Measurements from ENCODE around the gene ADAMTS15. TPM values are rescaled to one million over a fixed set of nuclear protein-coding genes. Genes with fewer than 3 reads are reported as not detected.
A peak's percentile ranks its signal among the peaks of the same experiment; 100 is the strongest.

Gene ADAMTS15
- total and polyA plus RNA-seq, 2 donors (not counting 1 experiment from before 2014, with no cell fraction given) = 18.2 to 24.9 TPM

DNA sequence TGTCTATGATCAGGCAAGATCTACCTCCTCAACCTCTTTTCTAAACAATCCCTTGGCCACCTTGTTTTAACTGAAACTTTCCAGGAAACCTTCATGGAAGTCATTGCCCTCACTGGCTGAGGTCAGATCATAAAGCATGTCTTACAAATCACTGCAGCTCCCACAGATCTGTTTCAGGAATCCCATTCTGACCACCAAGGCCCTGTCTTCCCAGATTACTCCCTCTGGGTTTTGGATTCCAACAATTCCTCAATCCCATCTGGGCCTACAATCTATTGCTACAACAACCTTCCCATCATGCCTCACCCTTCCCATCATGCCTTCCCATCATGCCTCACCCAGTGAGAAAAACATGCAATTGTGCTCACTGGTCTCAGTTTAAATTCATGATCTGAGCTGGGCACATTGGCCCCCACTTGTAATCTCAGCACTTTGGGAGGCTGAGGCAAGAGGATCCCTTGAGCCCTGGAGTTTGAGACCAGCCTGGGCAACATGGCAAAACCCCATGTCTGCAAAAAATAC lies 15.9 kb downstream of the ADAMTS15 start:
- DNase-seq (ENCODE audit: low read depth in 2 of 2) = peak in 1 of 2 donors; percentile 60
- Histone ChIP-seq H3K4me1 (ENCODE audit: control insufficient read depth, extremely low read depth, insufficient read depth, low read length) (no peaks in the 10 kb centered on the region), H3K27me3 (ENCODE audit: control insufficient read depth, insufficient read depth, low read length) (no peaks in the 10 kb centered on the region), H3K79me2 (ENCODE audit: control insufficient read depth, insufficient read depth, low read length) (peaks cover 9% of the 10 kb centered on the region), H3K9ac (ENCODE audit: insufficient read depth, low read length) (no peak overlapping the region), H4K20me1 (ENCODE audit: control insufficient read depth, extremely low read depth, insufficient read depth, low read length) (no peaks in the 10 kb centered on the region), H2AFZ (ENCODE audit: low read length) (no peak overlapping the region), H3K9me3 (ENCODE audit: control insufficient read depth, insufficient read depth, low read depth, low read length) (no peaks in the 10 kb centered on the region), H3K4me3 (replicated peaks in 1 of 4; ENCODE audit: control extremely low read depth in 1 of 4, insufficient read depth in 1 of 4, low read depth in 3 of 4, low read length in 4 of 4) (no peak overlapping the region), H3K4me2 (ENCODE audit: extremely low read depth, insufficient read depth, low read length) (no peak overlapping the region), H3K36me3 (ENCODE audit: control insufficient read depth, insufficient read depth, low read length) (peaks cover 42% of the 10 kb centered on the region), H3K27ac (ENCODE audit: insufficient read depth, low read length) (no peak overlapping the region)
- TF ChIP-seq, protein P1, sequence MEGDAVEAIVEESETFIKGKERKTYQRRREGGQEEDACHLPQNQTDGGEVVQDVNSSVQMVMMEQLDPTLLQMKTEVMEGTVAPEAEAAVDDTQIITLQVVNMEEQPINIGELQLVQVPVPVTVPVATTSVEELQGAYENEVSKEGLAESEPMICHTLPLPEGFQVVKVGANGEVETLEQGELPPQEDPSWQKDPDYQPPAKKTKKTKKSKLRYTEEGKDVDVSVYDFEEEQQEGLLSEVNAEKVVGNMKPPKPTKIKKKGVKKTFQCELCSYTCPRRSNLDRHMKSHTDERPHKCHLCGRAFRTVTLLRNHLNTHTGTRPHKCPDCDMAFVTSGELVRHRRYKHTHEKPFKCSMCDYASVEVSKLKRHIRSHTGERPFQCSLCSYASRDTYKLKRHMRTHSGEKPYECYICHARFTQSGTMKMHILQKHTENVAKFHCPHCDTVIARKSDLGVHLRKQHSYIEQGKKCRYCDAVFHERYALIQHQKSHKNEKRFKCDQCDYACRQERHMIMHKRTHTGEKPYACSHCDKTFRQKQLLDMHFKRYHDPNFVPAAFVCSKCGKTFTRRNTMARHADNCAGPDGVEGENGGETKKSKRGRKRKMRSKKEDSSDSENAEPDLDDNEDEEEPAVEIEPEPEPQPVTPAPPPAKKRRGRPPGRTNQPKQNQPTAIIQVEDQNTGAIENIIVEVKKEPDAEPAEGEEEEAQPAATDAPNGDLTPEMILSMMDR (conservative IDR thresholded peaks at IDR 0.05 in 1 of 2, IDR thresholded peaks at IDR 0.05 in 1 of 2; ENCODE audit: low read depth in 1 of 2, low read length in 2 of 2) = no peak
- no peak for TF ChIP-seq EZH2 (IDR thresholded peaks at IDR 0.05; ENCODE audit: low read length, missing control alignments)

DNA sequence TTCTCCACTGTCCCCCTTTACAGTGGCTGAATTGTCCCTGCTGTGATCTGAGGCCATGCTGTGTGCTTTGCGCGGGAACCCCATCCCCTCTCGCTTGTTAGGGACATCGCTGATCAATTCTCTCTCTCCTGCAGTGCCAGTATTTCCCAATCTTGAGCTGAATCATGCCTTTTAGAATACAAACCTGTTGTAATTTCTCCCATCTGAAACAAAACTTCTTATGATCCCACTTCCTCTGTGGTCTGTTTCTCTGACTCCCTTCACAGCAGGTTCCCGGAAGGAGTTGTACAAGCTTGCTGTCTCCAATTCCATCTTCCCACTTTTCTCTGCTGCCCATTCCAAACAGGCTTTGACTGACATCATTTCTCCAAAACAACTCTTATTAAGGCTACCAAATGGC lies 16.8 kb downstream of the ADAMTS15 start:
- Histone ChIP-seq H3K4me3 (replicated peaks in 1 of 4; ENCODE audit: control extremely low read depth in 1 of 4, insufficient read depth in 1 of 4, low read depth in 3 of 4, low read length in 4 of 4) (no peak overlapping the region), H2AFZ (ENCODE audit: low read length) (no peak overlapping the region), H3K9me3 (ENCODE audit: control insufficient read depth, insufficient read depth, low read depth, low read length) (no peaks in the 10 kb centered on the region), H3K4me1 (ENCODE audit: control insufficient read depth, extremely low read depth, insufficient read depth, low read length) (no peaks in the 10 kb centered on the region), H3K27me3 (ENCODE audit: control insufficient read depth, insufficient read depth, low read length) (no peaks in the 10 kb centered on the region), H3K27ac (ENCODE audit: insufficient read depth, low read length) (no peak overlapping the region), H3K9ac (ENCODE audit: insufficient read depth, low read length) (no peak overlapping the region), H3K36me3 (ENCODE audit: control insufficient read depth, insufficient read depth, low read length) (peaks cover 43% of the 10 kb centered on the region), H3K4me2 (ENCODE audit: extremely low read depth, insufficient read depth, low read length) (no peak overlapping the region), H3K79me2 (ENCODE audit: control insufficient read depth, insufficient read depth, low read length) (peaks cover 3% of the 10 kb centered on the region), H4K20me1 (ENCODE audit: control insufficient read depth, extremely low read depth, insufficient read depth, low read length) (no peaks in the 10 kb centered on the region)
- no peak for TF ChIP-seq EZH2 (IDR thresholded peaks at IDR 0.05; ENCODE audit: low read length, missing control alignments)
- TF ChIP-seq, protein P1 (conservative IDR thresholded peaks at IDR 0.05 in 1 of 2, IDR thresholded peaks at IDR 0.05 in 1 of 2; ENCODE audit: low read depth in 1 of 2, low read length in 2 of 2) = no peak
- DNase-seq (ENCODE audit: low read depth in 2 of 2) = no peak

DNA sequence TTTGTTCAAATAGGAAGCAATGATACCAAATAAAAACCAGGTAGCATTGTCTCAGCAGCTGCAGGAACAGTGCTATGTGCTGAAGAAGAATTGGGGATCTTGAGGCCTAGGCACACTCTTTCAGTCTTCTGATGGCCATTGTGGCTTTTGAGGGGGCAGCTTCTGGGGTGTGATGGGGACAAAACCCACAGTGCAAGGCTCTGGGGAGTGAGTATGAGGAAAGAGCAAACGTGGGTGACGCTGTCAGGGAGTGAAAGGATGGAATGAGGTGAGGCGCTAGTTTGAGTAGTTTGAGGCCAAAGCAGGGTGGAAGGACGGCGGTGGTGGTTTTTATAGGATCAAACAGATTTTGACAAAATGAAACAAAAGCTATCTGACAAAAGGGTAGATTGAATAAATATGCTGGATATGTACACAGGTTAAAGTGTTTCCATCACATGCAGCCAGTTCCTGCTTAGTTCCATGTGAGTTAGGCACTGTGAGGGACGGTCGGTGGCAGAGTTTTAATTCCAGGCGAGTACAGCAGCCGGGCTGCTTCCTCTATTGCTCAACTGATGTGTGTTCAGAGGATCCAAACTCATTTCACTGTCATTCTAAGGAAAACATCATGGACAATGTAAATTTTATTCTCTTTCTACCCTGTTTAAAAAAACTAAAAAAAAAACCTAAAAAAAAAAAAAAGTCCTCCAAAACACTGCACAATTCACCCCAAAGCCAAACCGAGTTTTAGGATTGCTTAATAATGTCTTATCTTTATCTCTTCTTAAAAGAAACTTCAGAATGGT lies 18.9 kb downstream of the ADAMTS15 start:
- Histone ChIP-seq H3K27ac (ENCODE audit: insufficient read depth, low read length) (no peak overlapping the region), H3K27me3 (ENCODE audit: control insufficient read depth, insufficient read depth, low read length) (no peaks in the 10 kb centered on the region), H4K20me1 (ENCODE audit: control insufficient read depth, extremely low read depth, insufficient read depth, low read length) (no peaks in the 10 kb centered on the region), H3K4me1 (ENCODE audit: control insufficient read depth, extremely low read depth, insufficient read depth, low read length) (no peaks in the 10 kb centered on the region), H3K4me2 (ENCODE audit: extremely low read depth, insufficient read depth, low read length) (no peak overlapping the region), H3K36me3 (ENCODE audit: control insufficient read depth, insufficient read depth, low read length) (peaks cover 47% of the 10 kb centered on the region), H3K4me3 (replicated peaks in 1 of 4; ENCODE audit: control extremely low read depth in 1 of 4, insufficient read depth in 1 of 4, low read depth in 3 of 4, low read length in 4 of 4) (no peak overlapping the region), H3K79me2 (ENCODE audit: control insufficient read depth, insufficient read depth, low read length) (no peaks in the 10 kb centered on the region), H2AFZ (ENCODE audit: low read length) (no peak overlapping the region), H3K9me3 (ENCODE audit: control insufficient read depth, insufficient read depth, low read depth, low read length) (no peaks in the 10 kb centered on the region), H3K9ac (ENCODE audit: insufficient read depth, low read length) (no peak overlapping the region)
- TF ChIP-seq, protein P1 (conservative IDR thresholded peaks at IDR 0.05 in 1 of 2, IDR thresholded peaks at IDR 0.05 in 1 of 2; ENCODE audit: low read depth in 1 of 2, low read length in 2 of 2) = no peak
- no peak for TF ChIP-seq EZH2 (IDR thresholded peaks at IDR 0.05; ENCODE audit: low read length, missing control alignments)
- DNase-seq (ENCODE audit: low read depth in 2 of 2) = no peak
